Effector memory CD4-positive, alpha-beta T cell (primary cell): ENCODE results near the gene AP3B2.

ENCODE experiments used
- DNase-seq, 3 donors: peaks; one replicate each; pipeline ENCODE4 v3.0.0-alpha.2; 2020
- H3K27ac ChIP-seq: 2 replicates; pipeline ENCODE4 v1.7.0; 2013; ENCODE audit warnings: mild to moderate bottlenecking, low read length, moderate library complexity; ENCODE audit not compliant: insufficient read depth, poor library complexity, severe bottlenecking
- H3K27me3 ChIP-seq: replicated peaks from 2 replicates; pipeline ENCODE4 v1.7.0; 2013; ENCODE audit warnings: mild to moderate bottlenecking, low read length; ENCODE audit not compliant: insufficient read depth, control insufficient read depth, poor library complexity, severe bottlenecking
- H3K36me3 ChIP-seq: 2 replicates; pipeline ENCODE4 v1.7.0; 2013; ENCODE audit warnings: mild to moderate bottlenecking, low read length, moderate library complexity; ENCODE audit not compliant: control insufficient read depth, insufficient read depth
- H3K4me1 ChIP-seq: 2 replicates; pipeline ENCODE4 v1.7.0; 2013; ENCODE audit warnings: low read length, mild to moderate bottlenecking; ENCODE audit not compliant: control insufficient read depth, insufficient read depth, poor library complexity, severe bottlenecking
- H3K4me3 ChIP-seq: 2 replicates; pipeline ENCODE4 v1.7.0; 2013; ENCODE audit warnings: low read length, low read depth, mild to moderate bottlenecking; ENCODE audit not compliant: insufficient read depth, poor library complexity, severe bottlenecking
- H3K9me3 ChIP-seq: 2 replicates; pipeline ENCODE4 v1.7.0; 2013; ENCODE audit warnings: mild to moderate bottlenecking, low read length, moderate library complexity; ENCODE audit not compliant: control insufficient read depth

Gene AP3B2

DNA sequence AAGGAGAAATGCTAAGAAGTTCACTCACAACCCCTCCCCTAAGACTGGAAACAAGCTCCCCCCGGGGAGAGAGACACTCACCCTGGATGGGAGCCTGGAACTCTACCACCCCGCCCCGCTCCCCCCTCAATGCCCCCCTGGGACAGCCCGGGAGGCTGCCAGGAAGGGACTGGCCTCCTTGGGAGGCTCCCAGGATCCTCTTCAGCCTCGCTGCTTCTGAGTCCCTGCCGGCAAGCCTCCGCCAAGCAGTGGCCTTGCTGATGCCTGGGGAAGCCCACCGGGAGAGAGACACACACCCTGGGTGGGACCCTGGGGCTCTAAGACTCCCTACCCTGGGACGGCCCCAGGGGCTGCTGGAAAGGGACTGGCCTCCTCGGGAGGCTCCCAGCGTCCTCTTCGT is 95.9 kb downstream of the AP3B2 start:
- H3K4me3 ChIP-seq, result no peak overlapping the region
- no peaks in the 10 kb centered on the region for H3K36me3 ChIP-seq
- H3K4me1 ChIP-seq, result no peaks in the 10 kb centered on the region
- DNase-seq, result no peak
- H3K9me3 ChIP-seq, result no peaks in the 10 kb centered on the region
- no peak overlapping the region for H3K27ac ChIP-seq
- H3K27me3 ChIP-seq, result no peaks in the 10 kb centered on the region

DNA sequence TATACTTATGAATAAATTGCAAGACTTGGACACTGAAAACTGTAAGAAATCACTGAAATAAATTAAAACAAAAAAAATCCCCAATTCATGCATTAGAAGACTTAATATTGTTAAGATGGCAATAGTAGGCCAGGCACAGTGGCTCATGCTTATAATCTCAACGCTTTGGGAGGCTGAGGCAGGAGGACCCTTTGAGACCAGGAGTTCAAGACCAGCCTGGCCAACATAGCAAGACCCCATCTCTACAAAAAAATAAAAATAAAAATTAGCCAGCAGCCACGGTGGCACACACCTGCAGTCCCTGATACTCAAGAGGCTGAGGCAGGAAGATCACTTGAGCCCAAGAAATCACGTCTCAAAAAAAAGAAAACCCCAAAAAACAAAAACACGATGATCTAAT is 98.3 kb downstream of the AP3B2 start:
- no peak overlapping the region for H3K4me3 ChIP-seq
- no peak for DNase-seq
- no peaks in the 10 kb centered on the region for H3K9me3 ChIP-seq
- H3K36me3 ChIP-seq, result no peaks in the 10 kb centered on the region
- no peaks in the 10 kb centered on the region for H3K27me3 ChIP-seq
- H3K4me1 ChIP-seq, result no peaks in the 10 kb centered on the region
- no peak overlapping the region for H3K27ac ChIP-seq
